Myocyte (in vitro differentiated cells): ENCODE results near the gene CARD14. TPM values are rescaled to one million over a fixed set of nuclear protein-coding genes. Genes with fewer than 3 reads are reported as not detected.

ENCODE experiments used
- DNase-seq: peaks from one replicate; pipeline ENCODE4 v3.0.0-alpha.2; 2012; ENCODE audit warnings: low read depth
- total RNA-seq: library from RNA; depleted of rRNA; stranded (reverse); fragments of >200 nt; gene quantifications from 2 replicates; pipeline ENCODE4 v1.2.3, GENCODE V29; 2014

Gene CARD14
- total RNA-seq, 1 donor from 2014 or later = 0.21 TPM

DNA sequence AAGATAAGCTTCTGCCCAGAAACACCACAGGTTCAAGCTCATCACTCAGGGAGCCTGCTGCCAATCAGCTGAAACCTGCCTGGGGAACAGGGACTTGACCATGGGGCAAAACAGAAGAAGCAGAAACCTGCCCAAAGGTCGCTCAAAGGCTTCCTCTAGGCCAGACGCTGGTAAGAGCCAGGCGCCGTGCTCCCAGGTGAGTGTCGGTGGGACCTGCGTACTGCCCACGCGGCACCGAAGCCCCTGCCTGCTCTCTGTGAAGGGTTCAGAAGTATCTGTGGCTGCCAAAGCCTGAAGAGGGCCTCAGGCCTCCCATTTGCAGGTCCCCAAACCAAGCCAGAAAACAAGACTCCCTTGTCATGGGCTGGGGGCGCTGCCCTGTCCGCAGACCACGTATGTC lies 39.9 kb downstream of the CARD14 start:
- DNase-seq = no peak

DNA sequence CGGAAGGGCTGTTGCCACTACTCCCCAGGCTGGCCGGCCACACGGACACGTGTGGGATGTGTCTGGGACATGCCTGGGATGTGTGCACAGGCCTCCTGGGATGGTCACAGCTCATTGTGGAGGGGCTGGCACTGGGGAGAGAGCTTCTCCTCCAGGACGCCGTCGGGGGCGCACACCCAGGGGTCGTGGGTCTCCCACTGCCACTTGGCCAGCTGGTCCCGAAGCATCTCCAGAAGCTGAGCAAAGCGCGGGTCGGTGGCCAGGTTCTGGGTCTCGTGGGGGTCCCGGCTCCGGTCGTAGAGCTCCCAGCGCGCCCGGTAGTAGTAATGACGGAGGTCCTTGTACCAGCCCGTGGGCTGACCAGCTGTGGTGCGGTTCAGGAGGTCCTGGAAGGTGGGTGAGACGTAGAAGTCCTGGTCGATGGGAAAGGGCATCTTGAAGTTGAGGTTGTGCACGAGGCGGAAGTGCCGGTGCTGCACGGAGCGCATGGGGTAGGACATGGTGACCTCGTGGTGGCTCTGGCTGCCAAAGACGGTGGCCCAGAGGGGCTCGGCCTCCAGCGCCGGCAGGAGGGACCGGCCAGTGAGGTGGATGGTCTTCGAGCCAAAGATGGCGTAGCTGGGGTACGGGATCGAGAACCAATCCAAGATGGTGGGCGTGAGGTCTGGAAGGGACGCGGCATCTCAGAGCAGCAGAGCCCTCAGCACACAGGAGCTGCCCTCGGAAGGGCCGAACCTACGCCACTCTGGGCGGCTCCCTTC lies 40.7 kb downstream of the CARD14 start:
- DNase-seq = no peak

DNA sequence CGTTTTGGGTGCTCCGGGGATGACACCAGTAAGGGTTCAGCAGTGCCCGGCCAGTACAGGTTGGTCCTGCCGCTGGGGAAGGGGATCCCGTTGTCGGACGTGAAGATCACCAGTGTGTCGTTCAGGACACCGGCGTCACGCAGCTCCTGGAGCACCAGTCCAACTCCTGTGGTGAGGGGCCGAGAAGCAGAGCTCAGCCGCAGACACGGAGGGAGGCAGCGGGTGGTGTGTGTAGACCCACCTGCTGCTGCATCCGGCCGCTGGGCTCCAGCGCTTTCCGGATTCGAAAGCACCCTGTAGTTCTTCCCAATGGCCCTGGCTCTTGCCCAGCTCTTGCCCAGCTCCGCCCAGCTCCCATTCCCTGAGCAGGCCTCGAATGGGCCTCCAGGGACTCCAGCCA lies 42.3 kb downstream of the CARD14 start:
- DNase-seq = no peak

DNA sequence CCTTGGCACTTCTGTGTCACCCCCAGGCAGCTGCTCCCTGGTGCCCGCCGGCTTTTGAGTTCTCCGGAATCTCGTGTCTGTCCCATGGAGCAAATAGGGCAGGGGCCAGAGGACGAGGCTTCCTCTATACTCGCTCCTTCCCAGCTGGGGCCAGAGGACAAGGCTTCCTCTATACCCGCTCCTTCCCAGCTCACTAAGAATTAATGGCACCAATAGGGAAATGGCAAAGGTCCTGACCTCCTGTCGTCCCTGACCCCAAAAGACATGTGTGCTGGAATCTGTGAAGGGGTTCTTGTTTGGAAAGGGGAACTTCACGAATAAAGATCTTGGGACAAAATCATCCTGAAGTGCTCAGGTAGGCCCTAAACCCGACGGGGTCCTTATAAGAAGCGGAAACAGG lies 42.7 kb downstream of the CARD14 start:
- no peak for DNase-seq

DNA sequence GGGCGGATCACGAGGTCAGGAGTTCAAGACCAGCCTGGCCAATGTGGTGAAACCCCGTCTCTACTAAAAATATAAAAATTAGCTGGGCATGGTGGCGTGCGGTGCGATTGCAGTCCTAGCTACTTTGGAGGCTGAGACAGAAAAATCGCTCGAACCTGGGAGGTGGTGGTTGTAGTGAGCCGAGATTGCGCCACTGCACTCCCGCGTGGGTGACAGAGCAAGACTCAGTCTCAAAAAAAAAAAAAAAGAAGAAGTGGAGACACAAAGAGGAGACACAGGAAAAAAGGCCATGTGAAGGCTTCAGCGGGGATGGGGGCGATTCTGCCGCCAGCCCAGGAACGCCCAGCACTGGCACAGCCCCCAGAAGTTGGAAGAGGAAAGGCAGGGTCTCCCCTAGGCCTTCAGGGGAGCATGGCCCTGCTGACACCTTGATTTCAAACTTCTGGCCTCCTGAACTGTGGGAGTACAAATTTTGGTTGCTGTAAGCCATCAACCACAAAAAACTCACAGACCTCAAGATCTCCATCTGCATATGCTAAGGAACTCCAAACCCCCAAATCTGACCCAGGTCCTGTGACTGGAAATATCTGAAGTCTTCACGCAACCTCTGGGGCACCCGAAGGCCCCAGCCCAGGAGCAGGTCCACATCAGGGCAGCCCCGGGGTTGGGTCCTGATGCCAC lies 43.3 kb downstream of the CARD14 start:
- DNase-seq = no peak

DNA sequence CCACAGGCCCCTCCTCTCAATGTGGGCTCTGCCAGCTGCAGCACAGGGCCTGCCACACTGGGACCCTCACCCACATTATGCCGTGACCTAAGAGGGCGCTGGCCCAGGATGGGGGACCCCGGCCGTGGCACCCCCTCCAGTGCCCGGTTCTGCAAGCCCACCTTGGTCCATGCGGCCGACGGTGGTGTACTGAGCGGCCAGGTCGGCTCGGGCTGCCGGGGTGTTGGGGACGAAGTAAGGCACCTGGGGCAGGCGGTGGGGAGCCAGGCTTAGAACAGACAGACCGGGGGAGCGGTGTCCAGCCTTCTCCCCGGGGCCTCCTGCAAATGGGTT lies 43.8 kb downstream of the CARD14 start:
- DNase-seq = no peak

DNA sequence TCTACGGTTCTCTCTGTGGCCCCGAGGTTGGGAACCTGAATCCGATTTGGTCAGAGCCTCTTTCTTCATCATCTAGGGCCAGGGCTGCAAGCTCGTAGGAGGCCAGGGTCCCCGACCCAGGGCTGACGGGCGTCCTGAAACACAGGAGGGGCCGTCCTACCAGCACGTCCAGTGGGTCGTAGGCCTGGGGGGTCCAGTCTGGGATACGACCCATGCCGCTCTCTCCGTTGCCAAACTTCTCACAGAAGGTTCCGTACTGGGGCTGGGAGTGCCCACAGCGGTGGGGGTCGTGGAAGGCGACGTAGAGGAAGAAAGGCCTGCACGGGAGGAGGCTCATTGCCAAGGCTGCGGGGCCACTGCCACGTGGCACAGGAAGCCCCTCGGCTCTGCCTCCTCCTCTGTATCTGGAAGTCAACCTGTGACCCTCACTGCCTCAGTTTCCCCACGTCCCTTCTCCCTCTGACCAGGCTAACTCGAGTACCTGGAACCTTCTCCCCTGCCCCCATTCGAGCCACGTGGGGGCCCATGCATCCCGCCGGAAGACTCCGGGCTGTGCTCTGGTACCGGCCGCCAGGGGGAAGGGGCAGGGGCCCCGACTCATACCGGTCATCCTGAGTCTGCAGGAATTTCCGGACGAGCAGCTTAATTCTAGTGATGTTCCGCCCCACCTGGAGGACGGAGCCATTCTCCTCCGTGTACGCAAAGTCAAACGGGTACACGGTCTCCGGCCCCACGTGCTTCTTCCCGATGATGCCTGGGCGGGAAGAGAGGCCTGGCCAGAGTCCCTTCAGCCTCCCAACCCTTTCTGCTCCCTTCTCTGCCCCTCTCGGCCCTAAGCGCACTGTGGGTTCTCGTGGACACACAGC lies 44.4 kb downstream of the CARD14 start:
- DNase-seq = no peak

DNA sequence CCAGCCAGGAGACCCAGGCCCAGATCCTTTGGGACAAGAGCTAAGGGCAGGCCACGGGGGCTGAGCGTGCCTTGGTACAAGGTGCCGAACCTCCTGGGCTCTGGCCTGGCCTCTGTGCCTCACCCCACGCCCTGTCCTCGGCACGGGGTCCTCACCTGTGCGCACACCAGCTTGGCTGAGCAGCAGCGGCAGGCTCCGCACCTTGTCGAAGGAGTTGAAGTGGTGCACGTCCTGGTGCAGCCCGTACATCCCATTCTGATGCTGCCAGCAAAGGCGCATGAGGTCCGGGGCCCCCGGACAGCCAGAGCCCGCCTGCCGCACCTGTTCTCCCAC lies 45.0 kb downstream of the CARD14 start:
- DNase-seq = no peak

DNA sequence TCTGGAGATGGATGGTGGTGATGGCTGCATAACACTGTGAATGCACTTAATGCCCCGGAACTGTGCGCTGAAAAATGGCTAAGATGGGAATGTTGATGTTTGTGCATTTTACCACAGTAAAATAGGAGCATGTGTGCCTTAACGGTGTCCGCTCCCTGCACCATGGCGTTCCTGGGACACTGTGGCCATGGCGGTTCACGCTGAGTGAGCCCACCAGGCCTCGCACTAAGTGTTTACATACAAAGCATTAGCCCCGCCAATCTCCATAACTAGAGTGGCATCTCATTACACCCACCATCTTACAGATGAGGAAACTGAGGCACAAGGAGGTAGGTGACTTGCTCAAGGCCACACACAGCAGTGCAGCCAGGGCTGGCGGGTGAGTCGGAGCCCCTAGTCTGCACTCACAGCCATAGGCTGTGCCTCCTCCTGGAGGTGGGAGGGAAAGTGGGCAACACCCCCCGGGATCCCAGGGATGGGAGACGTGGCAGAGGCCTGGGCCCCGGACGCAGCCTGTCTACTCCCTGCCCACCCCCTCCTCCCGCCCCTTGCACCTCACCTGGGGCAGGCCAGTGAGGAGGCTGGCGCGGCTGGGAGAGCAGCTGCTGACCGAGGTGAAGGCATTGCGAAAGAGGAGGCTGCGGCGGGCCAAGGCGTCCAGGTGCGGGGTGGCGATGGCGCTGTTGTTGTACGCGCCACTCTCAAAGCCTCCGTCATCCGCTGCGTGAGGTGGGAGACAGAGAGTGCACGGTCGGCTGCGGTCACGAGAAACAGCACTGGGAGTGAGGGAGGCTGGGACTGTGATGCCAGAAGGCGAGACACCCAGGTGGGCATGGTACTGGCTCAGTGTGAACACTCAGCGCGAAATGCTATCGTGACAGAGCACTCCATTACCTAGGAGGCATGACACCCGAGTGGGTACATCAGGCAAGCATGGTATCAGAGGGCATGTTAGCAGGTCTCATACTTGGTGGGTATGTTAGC lies 46.9 kb downstream of the CARD14 start:
- DNase-seq = no peak

DNA sequence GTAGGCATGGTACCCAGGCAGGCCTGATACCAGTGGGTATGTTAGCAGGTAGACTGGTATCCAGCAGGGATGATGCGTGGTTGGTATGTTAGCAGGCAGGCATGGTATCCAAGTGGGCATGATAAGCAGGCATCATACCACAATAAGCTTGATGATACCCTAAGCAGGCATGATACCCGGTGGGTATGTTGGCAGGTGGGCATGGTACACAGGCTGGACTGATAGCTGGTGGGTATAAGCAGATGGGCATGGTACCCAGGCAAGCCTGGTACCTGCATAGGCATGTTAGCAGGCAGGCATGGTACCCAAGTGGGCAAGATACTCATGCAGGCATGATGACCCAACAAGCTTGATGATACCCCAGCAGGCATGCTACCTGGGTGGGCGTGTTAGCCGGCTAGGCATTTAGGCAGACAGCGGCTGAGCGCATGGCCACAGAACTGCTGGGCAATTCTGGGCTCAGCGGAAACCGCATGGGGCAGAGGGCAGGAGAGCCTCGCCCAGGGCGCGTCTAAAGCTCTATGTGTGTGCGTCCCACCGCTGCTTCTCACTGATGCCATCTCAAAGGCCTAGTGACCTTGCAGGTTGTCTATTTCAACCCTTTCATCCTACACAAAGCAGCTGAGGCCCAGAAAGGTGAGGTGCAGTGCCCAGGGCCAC lies 48.0 kb downstream of the CARD14 start:
- no peak for DNase-seq

DNA sequence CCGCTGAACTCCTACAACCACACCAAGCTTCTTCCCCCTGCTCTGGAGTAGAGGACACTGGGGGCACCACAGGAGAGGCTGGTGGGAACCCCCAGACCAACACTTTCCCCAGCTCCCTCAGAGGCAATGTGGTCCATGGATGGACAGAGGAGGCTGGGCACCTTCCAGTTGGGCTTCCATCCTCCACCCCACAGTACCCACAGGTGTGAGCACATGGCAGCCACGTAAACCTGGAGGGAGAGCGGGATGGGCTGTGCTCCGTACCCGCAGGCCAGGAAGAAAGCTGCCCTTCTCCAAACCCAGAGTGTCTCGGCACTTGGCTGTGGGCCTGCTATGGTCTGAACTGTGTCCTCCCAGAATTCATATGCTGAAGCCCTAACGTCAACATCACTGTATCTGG lies 48.6 kb downstream of the CARD14 start:
- no peak for DNase-seq

DNA sequence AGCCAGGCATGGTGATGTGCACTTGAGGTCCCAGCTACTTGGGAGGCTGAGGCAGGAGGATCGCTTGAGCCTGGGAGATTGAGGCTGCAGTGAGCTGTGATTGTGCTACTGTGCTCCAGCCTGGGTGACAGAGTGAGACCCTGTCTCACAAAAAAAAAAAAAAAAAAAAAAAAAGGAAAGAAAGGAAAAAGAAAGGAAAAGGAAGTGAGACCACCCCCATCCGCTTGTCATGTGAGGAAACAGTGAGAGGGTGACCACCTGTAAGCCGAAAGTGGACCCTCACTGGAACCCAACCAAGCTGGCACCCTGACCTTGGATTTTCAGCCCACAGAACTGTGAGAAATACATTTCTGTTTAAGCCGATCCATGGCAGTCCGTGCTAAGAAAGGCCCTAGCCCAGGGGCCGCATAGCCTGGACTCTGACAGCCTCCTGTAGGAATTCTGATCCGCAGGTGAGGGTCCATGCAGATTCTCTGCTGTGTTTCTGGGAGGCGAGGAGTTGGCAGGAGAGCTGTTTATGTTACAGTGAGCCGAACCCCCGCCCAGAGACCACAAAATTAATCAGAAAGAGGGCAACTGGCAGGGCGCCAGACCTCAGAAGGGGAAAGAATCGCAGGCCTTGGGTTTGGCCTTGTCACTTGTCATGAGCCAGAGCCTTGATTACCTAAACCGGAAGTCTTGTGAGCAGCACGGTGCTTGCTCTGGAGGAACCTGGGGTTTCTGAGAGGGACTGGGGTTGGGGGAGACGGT lies 49.4 kb downstream of the CARD14 start:
- DNase-seq = peak; percentile 89

DNA sequence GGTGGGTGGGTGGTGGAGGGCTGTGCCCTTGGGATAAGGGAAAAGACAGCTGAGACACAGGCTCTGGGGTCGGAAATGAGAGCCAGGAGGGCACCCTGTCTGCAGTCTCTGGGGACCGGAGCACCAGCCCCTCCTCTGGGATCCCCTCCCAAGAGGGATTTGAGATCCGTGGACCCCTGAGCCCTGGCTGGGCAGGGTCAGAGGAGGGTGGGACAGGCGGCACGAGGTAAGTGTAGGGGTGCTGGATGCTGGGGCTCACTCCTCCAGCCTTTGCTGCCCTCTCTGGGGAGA lies 49.9 kb downstream of the CARD14 start:
- no peak for DNase-seq

DNA sequence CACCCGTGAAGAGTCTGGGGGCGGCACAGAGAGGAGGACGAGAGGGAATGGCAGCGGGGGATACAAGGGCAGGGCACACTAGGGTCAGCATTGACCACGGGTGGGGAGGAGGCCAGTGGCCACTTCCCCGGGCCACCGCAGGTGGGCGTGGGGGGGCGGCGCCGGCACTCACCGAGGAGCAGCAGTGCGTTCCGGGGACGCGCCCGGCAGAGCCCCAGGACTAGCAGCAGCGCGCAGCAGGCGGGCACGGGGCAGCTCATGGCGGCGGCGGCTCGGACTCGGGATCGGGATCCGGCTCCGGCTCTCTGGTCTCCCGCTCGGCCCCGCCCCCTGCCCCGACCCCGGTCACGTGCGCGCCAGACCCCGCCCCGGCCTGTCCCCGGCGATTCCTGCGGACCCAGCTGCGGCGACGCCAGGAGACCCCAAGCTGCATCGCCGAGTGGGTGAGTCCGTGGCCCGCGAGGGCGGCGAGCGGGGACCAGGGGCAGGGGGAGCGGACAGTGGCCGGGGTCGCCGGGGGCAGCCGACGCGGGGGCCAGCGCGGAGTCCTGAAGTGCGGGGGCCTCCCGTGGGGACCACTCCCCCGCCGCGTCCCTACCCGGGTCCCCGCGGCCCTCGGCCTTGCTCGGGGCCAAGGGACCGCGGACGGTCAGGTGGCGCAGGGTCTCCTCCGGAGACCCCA lies 50.4 kb downstream of the CARD14 start, which contains the start of the genes SGSH and SLC26A11:
Gene SGSH, minus strand, starts transcription at position 280 of the 682 bp plus-strand sequence. Its CDS starts 20 bp downstream, at position 260.
Gene SLC26A11, plus strand, starts transcription at position 374 of the 682 bp plus-strand sequence. CDS start 1,134 bp downstream, outside the sequence.
- DNase-seq = peak; percentile 71

DNA sequence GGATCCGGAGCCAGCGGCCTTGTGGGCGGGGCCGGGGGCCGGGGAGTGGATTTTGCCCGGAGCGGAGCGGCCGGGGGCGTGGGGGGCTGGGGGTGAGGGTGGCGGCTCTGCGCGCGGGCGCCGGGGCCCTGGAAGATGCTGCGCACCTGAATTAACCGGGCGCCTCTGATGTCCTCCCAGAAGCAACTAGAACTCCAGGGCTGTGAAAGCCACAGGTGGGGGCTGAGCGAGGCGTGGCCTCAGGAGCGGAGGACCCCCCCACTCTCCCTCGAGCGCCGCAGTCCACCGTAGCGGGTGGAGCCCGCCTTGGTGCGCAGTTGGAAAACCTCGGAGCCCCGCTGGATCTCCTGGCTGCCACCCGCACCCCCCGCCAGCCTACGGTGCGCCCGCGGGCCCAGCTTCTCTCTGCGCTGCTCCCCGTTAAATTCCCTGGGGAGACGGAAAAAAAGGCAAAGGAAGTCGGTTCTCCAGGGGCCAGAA lies 50.9 kb downstream of the CARD14 start:
- DNase-seq = no peak

DNA sequence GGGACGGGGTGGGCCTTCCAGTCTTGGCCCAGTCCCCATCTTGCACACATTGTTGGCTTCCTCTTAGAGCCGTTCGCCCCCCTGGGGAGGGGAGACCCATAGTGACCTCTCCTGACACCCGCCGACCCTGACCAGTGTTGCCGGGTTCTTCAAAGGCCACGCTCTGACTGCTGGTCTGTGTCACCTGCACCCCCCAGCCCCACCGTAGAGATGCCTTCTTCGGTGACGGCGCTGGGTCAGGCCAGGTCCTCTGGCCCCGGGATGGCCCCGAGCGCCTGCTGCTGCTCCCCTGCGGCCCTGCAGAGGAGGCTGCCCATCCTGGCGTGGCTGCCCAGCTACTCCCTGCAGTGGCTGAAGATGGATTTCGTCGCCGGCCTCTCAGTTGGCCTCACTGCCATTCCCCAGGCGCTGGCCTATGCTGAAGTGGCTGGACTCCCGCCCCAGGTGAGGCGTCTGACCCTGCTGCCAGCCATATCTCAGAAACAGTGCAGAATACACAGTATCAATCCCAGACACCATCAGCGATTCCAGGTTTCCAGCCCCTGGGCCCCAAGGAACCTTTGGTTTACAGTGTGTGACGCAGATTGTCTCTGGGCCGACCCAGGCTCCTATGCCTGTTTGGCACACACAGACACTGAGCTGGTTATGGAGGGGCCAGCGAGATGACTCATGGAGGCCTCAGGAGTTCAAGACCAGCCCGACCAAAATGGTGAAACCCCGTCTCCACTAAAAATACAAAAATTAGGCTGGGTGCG lies 51.7 kb downstream of the CARD14 start:
- no peak for DNase-seq

DNA sequence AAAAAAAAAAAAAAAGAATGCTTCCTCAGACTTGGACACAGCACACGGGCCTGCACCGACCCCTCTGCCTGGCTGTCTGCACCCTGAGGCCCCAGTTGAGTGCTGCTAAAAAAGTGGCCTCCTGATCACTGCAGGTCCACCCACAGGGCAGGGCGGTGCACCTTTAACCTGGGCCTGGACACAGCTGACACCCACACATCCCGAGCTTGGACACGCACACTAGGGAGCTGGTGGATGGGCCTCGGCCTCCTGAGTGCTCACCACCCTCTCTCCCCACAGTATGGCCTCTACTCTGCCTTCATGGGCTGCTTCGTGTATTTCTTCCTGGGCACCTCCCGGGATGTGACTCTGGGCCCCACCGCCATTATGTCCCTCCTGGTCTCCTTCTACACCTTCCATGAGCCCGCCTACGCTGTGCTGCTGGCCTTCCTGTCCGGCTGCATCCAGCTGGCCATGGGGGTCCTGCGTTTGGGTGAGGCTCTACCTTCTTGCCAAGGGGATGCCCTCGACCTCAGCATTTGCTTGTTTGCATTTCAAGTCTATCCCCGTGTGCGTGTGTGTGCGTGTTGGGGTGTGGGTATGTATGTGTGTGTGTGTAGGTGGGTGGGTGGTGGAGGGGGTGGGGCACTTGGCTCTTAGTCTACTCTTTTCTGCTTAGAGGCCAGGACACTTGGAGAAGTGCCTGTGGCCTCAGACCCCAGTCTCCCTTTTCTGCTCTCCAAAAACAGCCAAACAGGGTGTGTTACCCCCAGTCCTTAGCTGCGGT lies 52.7 kb downstream of the CARD14 start:
- no peak for DNase-seq
